HepG2 (cell line): ENCODE data around the gene ZNF318. TPM values are rescaled to one million over a fixed set of nuclear protein-coding genes. Genes with fewer than 3 reads are reported as not detected.
A peak's percentile ranks its signal among the peaks of the same experiment; 100 is the strongest.

Experiments used
- ATAC-seq: fragments of 200-7000 bp; cut with Tn5 transposase; 3 replicates; pipeline ENCODE4 v1.9.1; 2020; ENCODE audit warnings: mild to moderate bottlenecking, moderate library complexity
- BruUV-seq: library from RNA; stranded (reverse); fragments of 400-500 nt; replicated peaks from 2 replicates; lab custom pipeline; 2021; lab: Mats Ljungman, UMichigan
- CTCF ChIA-PET: fragments of 300-600 bp; formaldehyde crosslinking; extraction: SDS; loops from one replicate; lab custom pipeline; 2021; ENCODE audit warnings: low total read pairs, inconsistent platforms, low intra/inter-chr PET ratio; lab: Yijun Ruan, JAX
- POLR2A ChIA-PET: fragments of 350-600 bp; sonication (Branson Sonifier 250); formaldehyde crosslinking; loops from one replicate; lab custom pipeline; 2020; ENCODE audit warnings: antibody characterized with exemption, inconsistent platforms; lab: Yijun Ruan, JAX
- DNase-seq: peaks from one replicate; pipeline ENCODE4 v3.0.0-alpha.2; 2015; ENCODE audit warnings: low spot score
- FAIRE-seq: peaks from 3 replicates; lab custom pipeline; 2011; peaks lifted over from hg19 to GRCh38; lab: Jason Lieb, UNC
- H2AFZ ChIP-seq: one replicate; pipeline ENCODE4 v1.6.1; 2011; ENCODE audit warnings: low read length, inconsistent platforms
- H3K27ac ChIP-seq: fragments of 300-600 bp; 3 replicates; pipeline ENCODE4 v1.8.0; 2011; ENCODE audit warnings: mixed run types, mild to moderate bottlenecking, mixed read lengths, low read length, inconsistent platforms; ENCODE audit not compliant: insufficient read depth; ENCODE audit errors: extremely low read length
- H3K27me3 ChIP-seq, 2 experiments: fragments of 200-600 bp in 1 of 2; 2 replicates in 1 of 2; 3 replicates in 1 of 2; pipeline versions ENCODE4 v1.6.0 to v1.8.0; 2011; ENCODE audit warnings: low read length in 2 of 2, mild to moderate bottlenecking in 2 of 2, moderate library complexity in 2 of 2, inconsistent platforms in 1 of 2; ENCODE audit not compliant: insufficient read depth in 2 of 2, control insufficient read depth in 1 of 2
- H3K36me3 ChIP-seq, 2 experiments: fragments of 200-600 bp in 1 of 2; replicated peaks in 1 of 2; 2 replicates in 1 of 2; 3 replicates in 1 of 2; pipeline versions ENCODE4 v1.5.1 to v1.8.0; 2011; ENCODE audit warnings: low read length in 2 of 2, inconsistent platforms in 1 of 2; ENCODE audit not compliant: insufficient read depth in 2 of 2, control insufficient read depth in 1 of 2
- H3K4me1 ChIP-seq: 2 replicates; pipeline ENCODE4 v1.5.1; 2012; ENCODE audit warnings: low read length, inconsistent platforms; ENCODE audit not compliant: insufficient read depth
- H3K4me2 ChIP-seq: 2 replicates; pipeline ENCODE4 v1.6.0; 2011; ENCODE audit warnings: low read depth, low read length, inconsistent platforms
- H3K4me3 ChIP-seq, 3 experiments: fragments of 200-600 bp in 1 of 3; sonication (generic), shearing (Covaris generic) in 1 of 3; replicated peaks in 1 of 3; 2 replicates each; pipeline ENCODE4 v1.5.1; 2011 to 2016; ENCODE audit warnings: low read length in 3 of 3, inconsistent platforms in 2 of 3, low read depth in 2 of 3, mild to moderate bottlenecking in 2 of 3, control low read depth in 1 of 3, mixed read lengths in 1 of 3; ENCODE audit not compliant: insufficient read depth in 1 of 3
- H3K79me2 ChIP-seq: one replicate; pipeline ENCODE4 v1.6.1; 2011; ENCODE audit warnings: low read length, inconsistent platforms; ENCODE audit not compliant: insufficient read depth
- H3K9ac ChIP-seq: 2 replicates; pipeline ENCODE4 v1.6.0; 2011; ENCODE audit warnings: mild to moderate bottlenecking, low read depth, low read length, inconsistent platforms; ENCODE audit not compliant: insufficient read depth
- H3K9me3 ChIP-seq: 2 replicates; pipeline ENCODE4 v1.5.1; 2012; ENCODE audit warnings: mild to moderate bottlenecking, low read length
- H4K20me1 ChIP-seq: 2 replicates; pipeline ENCODE4 v1.6.0; 2011; ENCODE audit warnings: inconsistent platforms, mild to moderate bottlenecking, low read length, moderate library complexity; ENCODE audit not compliant: insufficient read depth
- AGO1 ChIP-seq: fragments of 200-400 bp; formaldehyde crosslinking; IDR thresholded peaks from 2 replicates; pipeline ENCODE4 v1.6.1; 2017; ENCODE audit warnings: mild to moderate bottlenecking, low read depth, low read length, moderate library complexity; ENCODE audit not compliant: poor library complexity, severe bottlenecking
- ATF7 ChIP-seq, 2 experiments: fragments of 450-650 bp in 1 of 2; sonication (generic) in 1 of 2; formaldehyde crosslinking in 1 of 2; IDR thresholded peaks; 2 replicates each; pipeline versions ENCODE4 v1.4.0 to v1.6.1; 2016 to 2020; ENCODE audit warnings: antibody characterized with exemption in 1 of 2, mild to moderate bottlenecking in 1 of 2, missing genetic modification reagents in 1 of 2
- ATM ChIP-seq: fragments of 450-650 bp; IDR thresholded peaks from 2 replicates; pipeline ENCODE4 v1.7.1; 2017; ENCODE audit warnings: mild to moderate bottlenecking, borderline replicate concordance
- CBX5 ChIP-seq: sonication (generic); formaldehyde crosslinking; IDR thresholded peaks from 2 replicates; pipeline ENCODE4 v1.4.0; 2020; ENCODE audit warnings: missing genetic modification reagents, borderline replicate concordance
- FOXK2 ChIP-seq: fragments of 450-650 bp; IDR thresholded peaks from 2 replicates; pipeline ENCODE4 v1.6.1; 2016
- IKZF1 ChIP-seq: fragments of 450-650 bp; IDR thresholded peaks from 2 replicates; pipeline ENCODE4 v1.7.1; 2016
- KDM5B ChIP-seq: sonication (generic); formaldehyde crosslinking; IDR thresholded peaks from 2 replicates; pipeline ENCODE4 v1.4.0; 2020; ENCODE audit warnings: missing genetic modification reagents, mild to moderate bottlenecking, borderline replicate concordance
- MTERF4 ChIP-seq: sonication (generic); formaldehyde crosslinking; IDR thresholded peaks from 2 replicates; pipeline ENCODE4 v1.8.0; 2023; ENCODE audit warnings: mild to moderate bottlenecking, missing genetic modification reagents
- NBN ChIP-seq: fragments of 450-650 bp; conservative IDR thresholded peaks from 2 replicates; pipeline ENCODE4 v1.6.1; 2017
- POGZ ChIP-seq: sonication (generic); formaldehyde crosslinking; IDR thresholded peaks from 2 replicates; pipeline ENCODE4 v1.4.0; 2020; ENCODE audit warnings: mild to moderate bottlenecking, missing genetic modification reagents
- SOX5 ChIP-seq: IDR thresholded peaks from 2 replicates; pipeline ENCODE4 v1.6.1; 2016; ENCODE audit warnings: borderline replicate concordance
- SUZ12 ChIP-seq: fragments of 150-350 bp; IDR thresholded peaks from 2 replicates; pipeline ENCODE4 v1.6.1; 2014; ENCODE audit warnings: low read depth, low read length
- TAF1 ChIP-seq: sonication (generic); formaldehyde crosslinking; IDR thresholded peaks from 2 replicates; pipeline ENCODE4 v1.4.0; 2020; ENCODE audit warnings: missing genetic modification reagents
- TEAD2 ChIP-seq: sonication (generic); formaldehyde crosslinking; IDR thresholded peaks from 2 replicates; pipeline ENCODE4 v1.9.0; 2021; ENCODE audit warnings: missing genetic modification reagents
- TFE3 ChIP-seq: IDR thresholded peaks from 2 replicates; pipeline ENCODE4 v1.6.1; 2016
- ZMAT3 ChIP-seq: sonication (generic); formaldehyde crosslinking; conservative IDR thresholded peaks from 2 replicates; pipeline ENCODE4 v1.7.0; 2021; ENCODE audit warnings: missing genetic modification reagents
- ZNF33A ChIP-seq: sonication (generic); formaldehyde crosslinking; IDR thresholded peaks from 2 replicates; pipeline ENCODE4 v1.5.1; 2020; ENCODE audit warnings: missing genetic modification reagents, mild to moderate bottlenecking, moderate library complexity, borderline replicate concordance
- ZNF430 ChIP-seq: sonication (generic); formaldehyde crosslinking; IDR thresholded peaks from 2 replicates; pipeline ENCODE4 v1.9.0; 2021; ENCODE audit warnings: mild to moderate bottlenecking, missing genetic modification reagents
- ZNF724P ChIP-seq: sonication (generic); formaldehyde crosslinking; IDR thresholded peaks from 2 replicates; pipeline ENCODE4 v1.8.0; 2022; ENCODE audit warnings: missing genetic modification reagents, borderline replicate concordance
- WGBS: methylation state at CpG from one replicate; pipeline ENCODE4 v1.1.6; 2017; ENCODE audit warnings: low lambda C conversion rate; 5-methylcytosine and 5-hydroxymethylcytosine counted together
- in situ Hi-C: cut with HindIII; loops from 2 replicates; pipeline ENCODE4 v1.10.0; 2017; ENCODE audit warnings: low pct_unique_long_range_greater_than_20kb; ENCODE audit not compliant: extremely low pct_ligation_motif_present
- intact Hi-C: fragments of 100-400 bp; cut with micrococcal nuclease; formaldehyde crosslinking; loops from one replicate; pipeline ENCODE4 v1.10.0; 2022; ENCODE audit not compliant: unreplicated experiment
- polyA plus RNA-seq, 8 experiments: library from polyadenylated mRNA; depleted of rRNA in 3 of 8; stranded (reverse) in 7 of 8; unstranded in 1 of 8; fragments of >200 nt; fragmentation: Illumina TruSeq in 4 of 8; extraction: Trizol in 4 of 8; gene quantifications; 2 replicates each; pipeline versions ENCODE4 v1.2.1 to v1.2.3, GENCODE V29; 2011 to 2016; ENCODE audit warnings: low read depth in 4 of 8, missing spikeins in 1 of 8, mixed read lengths in 1 of 8; ENCODE audit not compliant: insufficient read depth in 1 of 8
- total RNA-seq, 5 experiments: library from RNA; depleted of rRNA; stranded (reverse); fragments of >200 nt; fragmentation: Illumina TruSeq; extraction: Trizol; gene quantifications; 2 replicates each; pipeline ENCODE4 v1.2.3, GENCODE V29; 2016; ENCODE audit warnings: low read depth in 1 of 5
- TF ChIP-seq, protein P1 (sequence below): sonication (generic); formaldehyde crosslinking; IDR thresholded peaks from 2 replicates; pipeline ENCODE4 v1.5.0; 2020; ENCODE audit warnings: missing genetic modification reagents
- TF ChIP-seq, protein P2 (sequence below): fragments of 450-650 bp; IDR thresholded peaks from 2 replicates; pipeline ENCODE4 v1.6.1; 2017
- TF ChIP-seq, protein P3 (sequence below): IDR thresholded peaks from 2 replicates; pipeline ENCODE4 v1.6.1; 2016; ENCODE audit warnings: missing genetic modification reagents, missing compliant biosample characterization

Gene ZNF318
- total and polyA plus RNA-seq, 2 of the 13 experiments (the other 11 are each of a cell fraction or from before 2014, with no cell fraction given), result 13.0 to 14.5 TPM

DNA sequence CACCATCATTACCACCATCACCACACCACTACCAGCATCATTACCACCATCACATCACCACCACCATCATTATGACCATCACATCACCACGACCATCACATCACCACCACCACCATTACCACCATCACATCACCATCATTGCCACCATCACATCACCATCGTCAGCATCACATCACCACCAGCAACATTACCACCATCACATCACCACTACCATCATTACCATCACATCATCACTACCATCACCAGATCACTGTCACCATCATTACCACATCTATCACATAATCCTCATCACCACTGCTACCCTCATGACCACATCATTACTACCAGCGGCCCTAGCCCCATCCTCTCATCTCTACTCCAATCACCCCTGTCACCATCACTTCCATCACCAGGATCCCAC, 74.9 kb downstream of the ZNF318 start:
- ChIA-PET CTCF (no interaction called here), POLR2A (no interaction called here)
- FAIRE-seq (no peak), ATAC-seq (no peak), DNase-seq (no peak)
- H3K27ac ChIP-seq, result no peak overlapping the region
- no peaks in the 10 kb centered on the region for H3K36me3 ChIP-seq
- in situ Hi-C loops, result no loop called here
- no TSS peak for BruUV-seq
- no peak overlapping the region for H3K4me2 ChIP-seq
- no peak overlapping the region for H2AFZ ChIP-seq
- H4K20me1 ChIP-seq, result no peaks in the 10 kb centered on the region
- no peaks in the 10 kb centered on the region for H3K9me3 ChIP-seq
- no peak overlapping the region for H3K4me3 ChIP-seq
- no peaks in the 10 kb centered on the region for H3K79me2 ChIP-seq
- H3K4me1 ChIP-seq, result peaks cover 96% of the 10 kb centered on the region
- H3K9ac ChIP-seq, result no peak overlapping the region
- intact Hi-C loops, result no loop called here
- 94% methylated on average over 3 of the region's 3 CpGs for WGBS
- H3K27me3 ChIP-seq, result no peaks in the 10 kb centered on the region
- no peak for TF ChIP-seq ZNF430 (CRISPR knock-in tag)
- TF ChIP-seq ZNF33A (CRISPR knock-in tag), result no peak
- 0 out of 2 replicates have a peak, but pooled peaks have one; percentile 50 for TF ChIP-seq ATM
- no peak for TF ChIP-seq ZMAT3 (CRISPR knock-in tag)
- no peak for TF ChIP-seq KDM5B (CRISPR knock-in tag)
- TF ChIP-seq, protein P1, sequence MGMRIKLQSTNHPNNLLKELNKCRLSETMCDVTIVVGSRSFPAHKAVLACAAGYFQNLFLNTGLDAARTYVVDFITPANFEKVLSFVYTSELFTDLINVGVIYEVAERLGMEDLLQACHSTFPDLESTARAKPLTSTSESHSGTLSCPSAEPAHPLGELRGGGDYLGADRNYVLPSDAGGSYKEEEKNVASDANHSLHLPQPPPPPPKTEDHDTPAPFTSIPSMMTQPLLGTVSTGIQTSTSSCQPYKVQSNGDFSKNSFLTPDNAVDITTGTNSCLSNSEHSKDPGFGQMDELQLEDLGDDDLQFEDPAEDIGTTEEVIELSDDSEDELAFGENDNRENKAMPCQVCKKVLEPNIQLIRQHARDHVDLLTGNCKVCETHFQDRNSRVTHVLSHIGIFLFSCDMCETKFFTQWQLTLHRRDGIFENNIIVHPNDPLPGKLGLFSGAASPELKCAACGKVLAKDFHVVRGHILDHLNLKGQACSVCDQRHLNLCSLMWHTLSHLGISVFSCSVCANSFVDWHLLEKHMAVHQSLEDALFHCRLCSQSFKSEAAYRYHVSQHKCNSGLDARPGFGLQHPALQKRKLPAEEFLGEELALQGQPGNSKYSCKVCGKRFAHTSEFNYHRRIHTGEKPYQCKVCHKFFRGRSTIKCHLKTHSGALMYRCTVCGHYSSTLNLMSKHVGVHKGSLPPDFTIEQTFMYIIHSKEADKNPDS (CRISPR knock-in tag), result no peak
- TF ChIP-seq MTERF4, result no peak
- no peak for TF ChIP-seq TEAD2
- no peak for TF ChIP-seq TAF1
- no peak for TF ChIP-seq SUZ12
- no peak for TF ChIP-seq SOX5 (CRISPR knock-in tag)
- peak; percentile 75 for TF ChIP-seq ATF7 (IDR thresholded peaks at IDR 0.05)
- no peak for TF ChIP-seq ATF7 (CRISPR knock-in tag; IDR thresholded peaks at IDR 0.05)
- no peak for TF ChIP-seq AGO1
- TF ChIP-seq IKZF1, result peak; percentile 93; the same call in 1 of the 2 replicates
- TF ChIP-seq POGZ (CRISPR knock-in tag), result no peak
- TF ChIP-seq TFE3 (CRISPR knock-in tag), result no peak
- TF ChIP-seq ZNF724P, result no peak
- no peak for TF ChIP-seq CBX5 (CRISPR knock-in tag)
- peak; percentile 32; the same call in 1 of the 2 replicates for TF ChIP-seq FOXK2
- TF ChIP-seq, protein P2, sequence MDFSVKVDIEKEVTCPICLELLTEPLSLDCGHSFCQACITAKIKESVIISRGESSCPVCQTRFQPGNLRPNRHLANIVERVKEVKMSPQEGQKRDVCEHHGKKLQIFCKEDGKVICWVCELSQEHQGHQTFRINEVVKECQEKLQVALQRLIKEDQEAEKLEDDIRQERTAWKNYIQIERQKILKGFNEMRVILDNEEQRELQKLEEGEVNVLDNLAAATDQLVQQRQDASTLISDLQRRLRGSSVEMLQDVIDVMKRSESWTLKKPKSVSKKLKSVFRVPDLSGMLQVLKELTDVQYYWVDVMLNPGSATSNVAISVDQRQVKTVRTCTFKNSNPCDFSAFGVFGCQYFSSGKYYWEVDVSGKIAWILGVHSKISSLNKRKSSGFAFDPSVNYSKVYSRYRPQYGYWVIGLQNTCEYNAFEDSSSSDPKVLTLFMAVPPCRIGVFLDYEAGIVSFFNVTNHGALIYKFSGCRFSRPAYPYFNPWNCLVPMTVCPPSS, result peak; percentile 82; the same call in 1 of the 2 replicates
- TF ChIP-seq NBN, result 0 out of 2 replicates have a peak, but pooled peaks have one; percentile 63
- TF ChIP-seq, protein P3, sequence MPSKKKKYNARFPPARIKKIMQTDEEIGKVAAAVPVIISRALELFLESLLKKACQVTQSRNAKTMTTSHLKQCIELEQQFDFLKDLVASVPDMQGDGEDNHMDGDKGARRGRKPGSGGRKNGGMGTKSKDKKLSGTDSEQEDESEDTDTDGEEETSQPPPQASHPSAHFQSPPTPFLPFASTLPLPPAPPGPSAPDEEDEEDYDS (CRISPR knock-in tag), result no peak
